DOHH2 (cell line): ENCODE data around the gene GLIS2.

Experiments used
- EZH2phosphoT487 ChIP-seq: fragments of 200-600 bp; sonication (generic); IDR thresholded peaks from 2 replicates; pipeline ENCODE4 v1.6.1; 2017; ENCODE audit warnings: borderline replicate concordance, mild to moderate bottlenecking, antibody characterized with exemption, low read length, moderate library complexity, mixed read lengths
- TF ChIP-seq, protein P1 (sequence below): fragments of 200-600 bp; sonication (generic); IDR thresholded peaks from one replicate; pipeline ENCODE4 v1.5.1; 2014; ENCODE audit warnings: antibody characterized with exemption, mild to moderate bottlenecking, low read depth, low read length; ENCODE audit not compliant: poor library complexity, severe bottlenecking

DNA sequence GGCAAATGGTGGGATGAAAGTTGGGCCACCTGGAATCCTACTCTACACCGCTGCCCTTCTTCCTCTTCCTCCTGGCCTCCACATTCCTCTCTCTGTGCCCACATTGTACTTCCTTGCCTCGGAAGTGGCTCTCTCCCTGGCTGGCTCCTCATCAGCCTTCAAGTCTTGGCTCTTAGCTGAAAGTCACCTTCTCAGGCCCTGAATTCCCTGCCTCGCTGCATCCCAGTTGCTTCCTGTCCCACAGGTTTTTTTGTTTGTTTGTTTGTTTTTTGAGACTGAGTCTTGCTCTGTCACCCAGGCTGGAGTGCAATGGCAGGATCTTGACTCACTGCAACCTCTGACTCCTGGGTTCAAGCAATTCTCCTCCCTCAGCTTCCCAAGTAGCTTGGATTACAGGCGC lies 37.8 kb downstream of the GLIS2 start:
- TF ChIP-seq, protein P1, sequence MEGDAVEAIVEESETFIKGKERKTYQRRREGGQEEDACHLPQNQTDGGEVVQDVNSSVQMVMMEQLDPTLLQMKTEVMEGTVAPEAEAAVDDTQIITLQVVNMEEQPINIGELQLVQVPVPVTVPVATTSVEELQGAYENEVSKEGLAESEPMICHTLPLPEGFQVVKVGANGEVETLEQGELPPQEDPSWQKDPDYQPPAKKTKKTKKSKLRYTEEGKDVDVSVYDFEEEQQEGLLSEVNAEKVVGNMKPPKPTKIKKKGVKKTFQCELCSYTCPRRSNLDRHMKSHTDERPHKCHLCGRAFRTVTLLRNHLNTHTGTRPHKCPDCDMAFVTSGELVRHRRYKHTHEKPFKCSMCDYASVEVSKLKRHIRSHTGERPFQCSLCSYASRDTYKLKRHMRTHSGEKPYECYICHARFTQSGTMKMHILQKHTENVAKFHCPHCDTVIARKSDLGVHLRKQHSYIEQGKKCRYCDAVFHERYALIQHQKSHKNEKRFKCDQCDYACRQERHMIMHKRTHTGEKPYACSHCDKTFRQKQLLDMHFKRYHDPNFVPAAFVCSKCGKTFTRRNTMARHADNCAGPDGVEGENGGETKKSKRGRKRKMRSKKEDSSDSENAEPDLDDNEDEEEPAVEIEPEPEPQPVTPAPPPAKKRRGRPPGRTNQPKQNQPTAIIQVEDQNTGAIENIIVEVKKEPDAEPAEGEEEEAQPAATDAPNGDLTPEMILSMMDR = no peak
- no peak for TF ChIP-seq EZH2phosphoT487
